Keratinocyte (primary cell): ENCODE results near the gene ANKS1B.

Experiments
- EZH2 ChIP-seq: IDR thresholded peaks from one replicate; pipeline ENCODE4 v1.6.1; 2012; ENCODE audit warnings: inconsistent platforms, mild to moderate bottlenecking, low read length, moderate library complexity
- TF ChIP-seq, protein P1 (sequence below), 3 experiments: IDR thresholded peaks in 1 of 3; conservative IDR thresholded peaks in 1 of 3; optimal IDR thresholded peaks in 1 of 3; 2 replicates in 2 of 3; 3 replicates in 1 of 3; pipeline versions ENCODE3 to v1.5.1; 2011; ENCODE audit warnings: low read length in 3 of 3, mild to moderate bottlenecking in 3 of 3, moderate library complexity in 2 of 3, control low read depth in 1 of 3, inconsistent platforms in 1 of 3; ENCODE audit not compliant: insufficient read depth in 2 of 3; ENCODE audit errors: extremely low read depth in 1 of 3

DNA sequence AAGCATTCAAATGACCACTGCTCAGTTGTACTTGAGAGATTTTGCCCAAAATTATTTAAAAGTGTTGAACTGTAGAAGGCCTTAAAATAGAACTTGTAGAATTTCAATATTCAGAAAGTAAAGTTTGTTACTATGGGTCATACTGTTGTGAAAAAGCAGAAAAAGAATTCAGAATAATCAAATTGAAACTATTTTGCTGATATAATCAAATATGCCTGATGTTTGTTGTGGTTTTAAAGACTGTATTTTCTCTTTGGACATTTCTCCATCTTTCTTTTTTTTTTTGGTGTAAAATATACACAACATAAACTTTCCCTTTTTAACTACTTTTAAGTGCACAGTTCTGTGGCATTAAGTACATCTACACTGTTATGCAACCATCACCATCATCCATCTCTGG, 964.9 kb downstream of the ANKS1B start:
- no peak for TF ChIP-seq EZH2
- TF ChIP-seq, protein P1, sequence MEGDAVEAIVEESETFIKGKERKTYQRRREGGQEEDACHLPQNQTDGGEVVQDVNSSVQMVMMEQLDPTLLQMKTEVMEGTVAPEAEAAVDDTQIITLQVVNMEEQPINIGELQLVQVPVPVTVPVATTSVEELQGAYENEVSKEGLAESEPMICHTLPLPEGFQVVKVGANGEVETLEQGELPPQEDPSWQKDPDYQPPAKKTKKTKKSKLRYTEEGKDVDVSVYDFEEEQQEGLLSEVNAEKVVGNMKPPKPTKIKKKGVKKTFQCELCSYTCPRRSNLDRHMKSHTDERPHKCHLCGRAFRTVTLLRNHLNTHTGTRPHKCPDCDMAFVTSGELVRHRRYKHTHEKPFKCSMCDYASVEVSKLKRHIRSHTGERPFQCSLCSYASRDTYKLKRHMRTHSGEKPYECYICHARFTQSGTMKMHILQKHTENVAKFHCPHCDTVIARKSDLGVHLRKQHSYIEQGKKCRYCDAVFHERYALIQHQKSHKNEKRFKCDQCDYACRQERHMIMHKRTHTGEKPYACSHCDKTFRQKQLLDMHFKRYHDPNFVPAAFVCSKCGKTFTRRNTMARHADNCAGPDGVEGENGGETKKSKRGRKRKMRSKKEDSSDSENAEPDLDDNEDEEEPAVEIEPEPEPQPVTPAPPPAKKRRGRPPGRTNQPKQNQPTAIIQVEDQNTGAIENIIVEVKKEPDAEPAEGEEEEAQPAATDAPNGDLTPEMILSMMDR (optimal IDR thresholded peaks at IDR 0.05 in 1 of 3, IDR thresholded peaks at IDR 0.05 in 1 of 3, conservative IDR thresholded peaks at IDR 0.05 in 1 of 3; ENCODE audit: extremely low read depth in 1 of 3, insufficient read depth in 2 of 3, low read length in 3 of 3), result no peak
